Transverse colon (tissue), 4 donors: ENCODE results near the gene UPB1. TPM values are rescaled to one million over a fixed set of nuclear protein-coding genes. Genes with fewer than 3 reads are reported as not detected.
"Not testable (repeated sequence)": the region's sequence is repeated elsewhere in the genome, so short reads cannot be mapped to it uniquely, and the experiment has no call there.

Experiments
- DNase-seq: peaks from one replicate; pipeline ENCODE4 v3.0.0-alpha.2; 2019
- H3K27ac ChIP-seq, 4 donors: fragments of 200-600 bp; sonication (generic); 2 replicates each; pipeline ENCODE4 v1.5.1; 2016 to 2018; ENCODE audit warnings: inconsistent platforms in 4 of 4
- H3K27me3 ChIP-seq: fragments of 200-600 bp; sonication (generic); 2 replicates; pipeline ENCODE4 v1.5.1; 2017; ENCODE audit warnings: inconsistent platforms
- H3K36me3 ChIP-seq, 4 donors: fragments of 200-600 bp; sonication (generic); 2 replicates each; pipeline ENCODE4 v1.5.1; 2017 to 2019; ENCODE audit warnings: inconsistent platforms in 4 of 4
- H3K4me1 ChIP-seq, 4 donors: fragments of 200-600 bp; sonication (generic); 2 replicates each; pipeline ENCODE4 v1.5.1; 2017 to 2020; ENCODE audit warnings: inconsistent platforms in 4 of 4
- H3K4me3 ChIP-seq, 4 donors: fragments of 200-600 bp; sonication (generic); 1 replicate in 1 of 4; 2 replicates in 3 of 4; pipeline versions ENCODE4 v1.5.1 to v1.6.1; 2017 to 2019; ENCODE audit warnings: inconsistent platforms in 4 of 4
- H3K9me3 ChIP-seq, 2 donors: fragments of 200-600 bp; sonication (generic); 2 replicates each; pipeline ENCODE4 v1.5.1; 2017 to 2019; ENCODE audit warnings: inconsistent platforms in 2 of 2
- EP300 ChIP-seq: sonication (generic); formaldehyde crosslinking; IDR thresholded peaks from one replicate; pipeline ENCODE4 v1.6.1; 2017; ENCODE audit warnings: antibody characterized with exemption, low read depth
- POLR2A ChIP-seq: fragments of 450-650 bp; IDR thresholded peaks from one replicate; pipeline ENCODE4 v1.6.1; 2016; ENCODE audit warnings: antibody characterized with exemption, mild to moderate bottlenecking, moderate library complexity
- POLR2AphosphoS5 ChIP-seq, 3 donors: sonication (generic); formaldehyde crosslinking; IDR thresholded peaks; one replicate each; pipeline ENCODE4 v1.6.1; 2016; ENCODE audit warnings: antibody characterized with exemption in 3 of 3
- WGBS, 2 donors: methylation state at CpG; one replicate each; pipeline ENCODE4 v1.1.5; 2018; ENCODE audit warnings: low coverage in 1 of 2; 5-methylcytosine and 5-hydroxymethylcytosine counted together
- in situ Hi-C, 4 donors: fragments of 200-750 bp; cut with MboI; loops; one replicate each; pipeline versions ENCODE4 v1.15.0 to v1.15.1; 2017; ENCODE audit warnings: low sequenced_read_pairs in 3 of 4, low pct_ligation_motif_present in 1 of 4, low pct_unique_long_range_greater_than_20kb in 1 of 4
- intact Hi-C: fragments of 100-400 bp; cut with DNase I; formaldehyde crosslinking; loops from one replicate; pipeline ENCODE4 v1.15.1; 2023; ENCODE audit warnings: low total_unique reads
- total RNA-seq, 4 donors: library from RNA; depleted of rRNA; stranded (reverse); fragments of >200 nt; gene quantifications; one replicate each; pipeline ENCODE4 v1.1.0, GENCODE V29; 2016
- TF ChIP-seq, protein P1 (sequence below), 5 experiments: fragments of 200-600 bp in 3 of 5; fragments of 450-650 bp in 2 of 5; sonication (generic) in 3 of 5; IDR thresholded peaks; 1 replicate in 2 of 5; 2 replicates in 3 of 5; pipeline ENCODE4 v1.5.1; 2016 to 2017; ENCODE audit warnings: antibody characterized with exemption in 5 of 5, inconsistent platforms in 3 of 5, mild to moderate bottlenecking in 2 of 5, moderate library complexity in 1 of 5

Gene UPB1
- total RNA-seq, 4 donors from 2014 or later = 0.32 TPM; not detected in 3

DNA sequence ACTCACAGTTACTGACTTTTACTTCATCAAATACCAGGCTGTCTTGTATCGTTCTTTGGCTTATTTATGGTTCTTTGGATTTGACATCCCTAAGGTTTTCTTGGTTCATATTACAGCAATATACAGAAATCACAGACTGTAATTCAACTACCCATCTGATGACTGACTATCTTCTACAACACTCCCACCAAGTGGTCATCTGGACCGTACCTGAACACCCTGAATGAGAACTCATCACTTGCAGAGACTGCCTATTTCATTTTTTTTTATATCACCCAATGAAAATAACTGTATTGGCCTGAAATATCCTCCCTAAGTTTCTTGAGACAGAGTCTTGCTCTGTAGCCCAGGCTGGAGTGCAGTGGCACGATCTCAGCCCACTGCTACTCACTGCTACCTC, 9.5 kb upstream of the UPB1 start:
- H3K4me1 ChIP-seq = peaks cover 0 to 11% (median 4%) of the 10 kb centered on the region in 4 donors
- no peaks in the 10 kb centered on the region for H3K27me3 ChIP-seq
- H3K4me3 ChIP-seq = no peak overlapping the region
- in situ Hi-C loops (no loop called here), intact Hi-C loops (no loop called here)
- no peaks in the 10 kb centered on the region for H3K9me3 ChIP-seq
- H3K27ac ChIP-seq = no peak overlapping the region
- TF ChIP-seq EP300 = no peak
- TF ChIP-seq POLR2A = no peak
- TF ChIP-seq POLR2AphosphoS5 (IDR thresholded peaks at IDR 0.05) = no peak
- TF ChIP-seq, protein P1, sequence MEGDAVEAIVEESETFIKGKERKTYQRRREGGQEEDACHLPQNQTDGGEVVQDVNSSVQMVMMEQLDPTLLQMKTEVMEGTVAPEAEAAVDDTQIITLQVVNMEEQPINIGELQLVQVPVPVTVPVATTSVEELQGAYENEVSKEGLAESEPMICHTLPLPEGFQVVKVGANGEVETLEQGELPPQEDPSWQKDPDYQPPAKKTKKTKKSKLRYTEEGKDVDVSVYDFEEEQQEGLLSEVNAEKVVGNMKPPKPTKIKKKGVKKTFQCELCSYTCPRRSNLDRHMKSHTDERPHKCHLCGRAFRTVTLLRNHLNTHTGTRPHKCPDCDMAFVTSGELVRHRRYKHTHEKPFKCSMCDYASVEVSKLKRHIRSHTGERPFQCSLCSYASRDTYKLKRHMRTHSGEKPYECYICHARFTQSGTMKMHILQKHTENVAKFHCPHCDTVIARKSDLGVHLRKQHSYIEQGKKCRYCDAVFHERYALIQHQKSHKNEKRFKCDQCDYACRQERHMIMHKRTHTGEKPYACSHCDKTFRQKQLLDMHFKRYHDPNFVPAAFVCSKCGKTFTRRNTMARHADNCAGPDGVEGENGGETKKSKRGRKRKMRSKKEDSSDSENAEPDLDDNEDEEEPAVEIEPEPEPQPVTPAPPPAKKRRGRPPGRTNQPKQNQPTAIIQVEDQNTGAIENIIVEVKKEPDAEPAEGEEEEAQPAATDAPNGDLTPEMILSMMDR (IDR thresholded peaks at IDR 0.05) = no peak
- no peak for DNase-seq
- no peaks in the 10 kb centered on the region for H3K36me3 ChIP-seq
- 67 to 73% methylated on average over 2 to 3 of the region's 3 CpGs for WGBS, 2 donors

DNA sequence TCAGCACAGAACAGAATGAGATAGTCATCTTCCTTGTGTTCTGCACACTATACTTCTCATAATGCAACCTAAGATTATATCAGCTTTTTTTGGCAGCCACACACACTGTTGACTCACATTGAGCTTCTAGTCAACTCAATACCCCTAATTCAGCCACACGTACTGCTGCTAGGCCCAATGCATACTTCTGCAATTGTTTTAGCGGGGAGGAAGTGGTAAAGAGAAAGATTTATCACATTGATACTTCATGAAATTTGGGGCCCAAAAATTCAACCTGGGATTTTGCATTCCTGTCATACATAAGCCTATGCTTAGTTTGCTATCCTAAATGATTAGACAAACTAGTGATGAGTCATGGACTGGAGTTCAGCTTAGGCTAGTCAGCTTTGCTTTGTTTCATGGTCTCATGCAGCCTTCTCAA, 8.6 kb upstream of the UPB1 start:
- H3K36me3 ChIP-seq = no peaks in the 10 kb centered on the region
- peaks cover 3% of the 10 kb centered on the region for H3K27me3 ChIP-seq
- TF ChIP-seq, protein P1 (IDR thresholded peaks at IDR 0.05) = no peak
- no peak for TF ChIP-seq EP300
- TF ChIP-seq POLR2A = no peak
- no peak for TF ChIP-seq POLR2AphosphoS5 (IDR thresholded peaks at IDR 0.05)
- H3K27ac ChIP-seq = no peak overlapping the region
- peaks cover 0 to 11% (median 4%) of the 10 kb centered on the region in 4 donors for H3K4me1 ChIP-seq
- WGBS, 2 donors = 67 to 72% methylated on average over 1 to 2 of the region's 2 CpGs
- intact Hi-C loops = no loop called here
- in situ Hi-C loops = no loop called here
- no peak for DNase-seq
- no peaks in the 10 kb centered on the region for H3K9me3 ChIP-seq
- H3K4me3 ChIP-seq = no peak overlapping the region

DNA sequence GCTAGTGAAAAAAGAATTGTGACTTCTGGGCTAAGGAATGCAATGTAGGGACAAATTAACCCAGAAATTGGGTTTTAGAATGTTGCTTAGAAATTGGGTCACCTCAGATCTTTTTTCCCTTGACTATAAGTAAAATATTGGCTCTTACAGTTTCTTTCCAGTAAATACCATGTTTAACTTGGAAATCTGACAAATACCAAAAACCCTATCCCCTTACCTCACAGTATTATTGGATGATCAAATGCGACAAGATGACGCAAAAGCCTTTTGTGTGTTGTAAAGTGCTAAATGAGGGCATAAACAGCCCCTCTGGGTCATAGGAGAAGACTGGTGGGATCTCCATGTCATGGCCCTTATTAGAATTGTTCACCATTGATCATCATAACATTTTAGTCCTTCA, 6.1 kb upstream of the UPB1 start:
- no peak for DNase-seq
- H3K4me3 ChIP-seq = no peak overlapping the region
- 74 to 81% methylated on average over 2 of the region's 2 CpGs for WGBS, 2 donors
- TF ChIP-seq, protein P1 (IDR thresholded peaks at IDR 0.05) = no peak
- TF ChIP-seq POLR2A = no peak
- TF ChIP-seq EP300 = no peak
- TF ChIP-seq POLR2AphosphoS5 (IDR thresholded peaks at IDR 0.05) = no peak
- no peaks in the 10 kb centered on the region for H3K4me1 ChIP-seq
- peaks cover 26% of the 10 kb centered on the region for H3K27me3 ChIP-seq
- no peak overlapping the region for H3K27ac ChIP-seq
- no peaks in the 10 kb centered on the region for H3K9me3 ChIP-seq
- in situ Hi-C loops (no loop called here), intact Hi-C loops (no loop called here)
- H3K36me3 ChIP-seq = no peaks in the 10 kb centered on the region

DNA sequence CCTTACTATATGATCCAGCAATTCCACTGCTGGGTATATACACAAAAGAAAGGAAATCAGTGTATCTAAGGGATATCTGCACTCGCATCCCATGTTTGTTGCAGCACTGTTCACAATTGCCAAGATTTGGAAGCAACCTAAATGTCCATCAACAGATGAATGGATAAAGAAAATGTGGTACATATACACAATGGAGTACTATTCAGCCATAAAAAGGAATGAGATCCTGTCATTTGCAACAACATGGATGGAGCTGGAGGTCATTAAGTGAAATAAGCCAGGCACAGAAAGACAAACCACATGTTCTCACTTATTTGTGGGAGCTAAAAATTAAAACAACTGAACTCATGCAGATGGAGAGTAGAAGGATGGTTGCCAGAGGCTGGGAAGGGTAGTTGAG, 5.7 kb upstream of the UPB1 start:
- H3K4me1 ChIP-seq, intact Hi-C loops, H3K36me3 ChIP-seq, H3K4me3 ChIP-seq, DNase-seq, in situ Hi-C loops, H3K27ac ChIP-seq, H3K9me3 ChIP-seq: not testable (repeated sequence)
- 98 to 100% methylated on average over 1 of the region's 1 CpG for WGBS, 2 donors
- peaks cover 30% of the 10 kb centered on the region for H3K27me3 ChIP-seq

DNA sequence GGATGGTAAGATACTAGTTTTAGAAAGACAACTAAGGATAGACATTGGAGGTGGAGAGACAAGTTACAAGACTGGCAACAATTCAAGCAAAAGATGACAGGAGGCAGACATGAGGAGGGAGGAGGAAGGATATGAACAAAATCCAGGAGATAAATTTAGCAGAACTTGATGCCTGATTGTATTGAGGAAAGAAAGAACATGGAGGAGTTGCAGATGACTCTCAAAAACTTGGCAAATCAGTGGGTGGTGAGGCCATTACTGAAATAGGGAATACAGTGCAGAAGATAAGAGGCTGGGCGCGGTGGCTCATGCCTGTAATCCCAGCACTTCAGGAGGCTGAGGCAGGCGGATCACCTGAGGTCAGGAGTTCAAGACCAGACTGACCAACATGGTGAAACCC, 2.7 kb upstream of the UPB1 start:
- no peak for TF ChIP-seq POLR2AphosphoS5 (IDR thresholded peaks at IDR 0.05)
- no peak for TF ChIP-seq EP300
- TF ChIP-seq, protein P1 (IDR thresholded peaks at IDR 0.05) = no peak
- no peak for TF ChIP-seq POLR2A
- peaks cover 42% of the 10 kb centered on the region for H3K27me3 ChIP-seq
- H3K36me3 ChIP-seq = no peaks in the 10 kb centered on the region
- H3K4me3 ChIP-seq = no peak overlapping the region
- WGBS, 2 donors = 88 to 97% methylated on average over 3 of the region's 3 CpGs
- intact Hi-C loops (no loop called here), in situ Hi-C loops (no loop called here)
- no peak for DNase-seq
- peaks cover 0 to 9% (median 8%) of the 10 kb centered on the region in 4 donors for H3K4me1 ChIP-seq
- no peaks in the 10 kb centered on the region for H3K9me3 ChIP-seq
- no peak overlapping the region for H3K27ac ChIP-seq
